Stimulated activated CD8-positive, alpha-beta memory T cell treated with anti-CD3 and anti-CD28 coated beads, Interleukin-12 subunit alpha, Interleukin-12 subunit beta, amount 100 ng/mL, for 24 hours (primary cell): ENCODE measurements around the gene RNASE2.
"Not testable (repeated sequence)": the region's sequence is repeated elsewhere in the genome, so short reads cannot be mapped to it uniquely, and the experiment has no call there.

Experiments
- DNase-seq: peaks from one replicate; pipeline ENCODE4 v3.0.0-alpha.2; 2020; ENCODE audit errors: extremely low read depth

The RNASE2 gene

GRCh38 chr14:20954736-20955537 lies at the start of gene RNASE2:
Gene RNASE2, plus strand, starts transcription at chr14:20955487. Its CDS starts 285 bp downstream, at chr14:20955772.
- DNase-seq = not testable (repeated sequence)

GRCh38 chr14:20905676-20906075 lies 49.6 kb upstream of the RNASE2 start:
- DNase-seq = no peak

GRCh38 chr14:20907214-20907613 lies 48.1 kb upstream of the RNASE2 start:
- no peak for DNase-seq

- DNase-seq = not testable (repeated sequence)
These were observed 44.5 kb upstream of the RNASE2 start for GRCh38 chr14:20910822-20911221.

- not testable (repeated sequence) for DNase-seq
These were observed 36.1 kb upstream of the RNASE2 start for GRCh38 chr14:20919038-20919756.

- DNase-seq = not testable (repeated sequence)
These were observed 31.5 kb upstream of the RNASE2 start for GRCh38 chr14:20923766-20924297.

GRCh38 chr14:20934148-20934762 lies 21.0 kb upstream of the RNASE2 start:
- DNase-seq = peak; percentile 17

- no peak for DNase-seq
These were observed 19.8 kb upstream of the RNASE2 start for GRCh38 chr14:20935303-20935984.

- DNase-seq = not testable (repeated sequence)
These were observed 10.1 kb upstream of the RNASE2 start for GRCh38 chr14:20945146-20945545.

GRCh38 chr14:20946707-20947106 lies 8.6 kb upstream of the RNASE2 start:
- not testable (repeated sequence) for DNase-seq

GRCh38 chr14:20955538-20955873 lies 219 bp downstream of the RNASE2 start:
- not testable (repeated sequence) for DNase-seq

- no peak for DNase-seq
These were observed 1.2 kb downstream of the RNASE2 start for GRCh38 chr14:20956376-20956976.

- not testable (repeated sequence) for DNase-seq
These were observed 3.7 kb downstream of the RNASE2 start for GRCh38 chr14:20958946-20959345.

- no peak for DNase-seq
These were observed 14.0 kb downstream of the RNASE2 start for GRCh38 chr14:20969336-20969735.

GRCh38 chr14:20970647-20970982 lies 15.3 kb downstream of the RNASE2 start:
- no peak for DNase-seq

GRCh38 chr14:20970983-20971704 lies 15.9 kb downstream of the RNASE2 start:
- peak; percentile 44 for DNase-seq

- DNase-seq = no peak
These were observed 16.4 kb downstream of the RNASE2 start for GRCh38 chr14:20971705-20972021.

- DNase-seq = no peak
These were observed 18.2 kb downstream of the RNASE2 start for GRCh38 chr14:20973501-20973900.

GRCh38 chr14:20976291-20976690 lies 21.0 kb downstream of the RNASE2 start:
- DNase-seq = no peak

GRCh38 chr14:20978687-20979086 lies 23.4 kb downstream of the RNASE2 start:
- DNase-seq = no peak

GRCh38 chr14:20980906-20981305 lies 25.6 kb downstream of the RNASE2 start:
- no peak for DNase-seq
